ENCODE results near the gene TRAM2.

TRAM2 gene

DNA sequence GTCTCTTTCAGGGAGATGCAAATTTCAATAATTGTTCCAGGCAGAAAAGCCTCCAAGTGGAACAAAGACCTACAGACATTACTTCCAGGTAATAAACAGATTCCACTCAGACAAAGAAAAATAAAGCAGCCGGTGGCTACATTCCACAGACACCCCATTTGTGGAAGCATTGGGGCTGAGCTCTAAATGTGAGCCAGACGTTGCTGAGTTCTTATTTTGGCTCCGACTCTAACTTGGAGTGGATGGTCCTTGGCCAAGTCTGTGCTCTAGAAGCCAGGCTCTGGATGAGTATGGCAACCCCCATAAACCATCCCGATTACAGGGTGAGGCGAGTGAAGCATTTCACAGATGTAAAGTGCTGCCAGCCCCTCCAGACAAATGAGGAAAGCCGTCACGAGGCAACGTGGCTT lies 6.6 kb downstream of the TRAM2 start:
- no peak for DNase-seq (ENCODE audit: low read depth)

DNA sequence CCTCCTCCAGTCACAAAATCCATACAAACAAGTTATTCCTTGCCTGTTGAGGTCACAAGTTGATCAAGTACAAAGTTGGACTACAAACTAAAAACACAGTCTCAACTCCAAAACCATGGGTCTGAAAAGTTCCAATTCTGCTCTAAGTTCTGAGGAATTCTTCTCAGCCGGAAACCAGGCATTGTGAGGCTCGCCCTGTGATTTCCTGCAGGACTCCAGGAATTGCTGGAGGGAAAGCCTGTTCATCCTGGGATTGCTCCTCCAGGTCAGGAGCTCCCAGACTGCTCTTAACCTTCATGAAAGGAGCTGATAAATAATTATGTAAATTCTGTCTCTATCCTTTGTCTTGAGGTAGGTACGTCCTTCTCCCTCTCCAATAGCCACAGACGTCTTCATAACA lies 8.5 kb downstream of the TRAM2 start:
- no peak for DNase-seq (ENCODE audit: low read depth)

DNA sequence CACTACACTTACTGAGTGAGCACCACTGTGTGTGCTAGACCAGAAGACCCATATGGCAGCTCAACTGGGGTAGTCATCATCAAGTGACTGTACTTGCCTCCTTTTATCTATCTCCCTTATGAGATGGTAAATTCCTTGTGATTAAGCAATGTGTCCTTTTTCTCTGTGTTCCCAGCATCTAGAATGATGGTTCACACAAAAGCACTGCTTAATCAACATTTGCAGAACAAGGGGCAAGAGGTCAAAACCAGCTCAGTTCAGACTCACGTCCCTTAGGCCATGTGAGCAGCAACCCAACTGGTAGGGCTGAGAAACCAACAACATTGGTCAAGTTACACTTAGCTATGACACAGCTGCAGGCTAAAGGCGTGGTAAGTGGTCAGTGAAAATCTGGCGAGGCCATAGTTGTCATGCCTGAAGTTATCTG lies 10.0 kb downstream of the TRAM2 start:
- no peak for DNase-seq (ENCODE audit: low read depth)

DNA sequence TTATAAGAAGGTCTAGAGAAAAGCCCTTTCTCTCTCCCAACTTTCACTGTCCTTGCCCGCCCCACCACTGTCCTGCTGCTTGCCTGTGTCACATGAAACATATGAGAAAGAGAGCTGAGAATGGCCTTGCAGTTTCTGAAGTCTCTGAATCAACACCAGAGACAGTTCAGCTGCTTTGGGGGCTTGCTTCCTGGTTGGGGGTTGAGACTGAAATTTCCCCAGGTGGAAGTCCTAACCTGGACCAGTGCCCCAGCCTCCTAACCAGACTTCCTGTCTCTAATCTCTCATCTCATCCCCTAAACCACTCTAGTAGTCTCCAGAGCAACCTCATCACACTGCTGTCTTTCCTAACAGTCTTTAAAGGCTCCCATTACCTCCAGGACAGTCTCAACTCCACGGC lies 10.7 kb downstream of the TRAM2 start:
- DNase-seq (ENCODE audit: low read depth): no peak

DNA sequence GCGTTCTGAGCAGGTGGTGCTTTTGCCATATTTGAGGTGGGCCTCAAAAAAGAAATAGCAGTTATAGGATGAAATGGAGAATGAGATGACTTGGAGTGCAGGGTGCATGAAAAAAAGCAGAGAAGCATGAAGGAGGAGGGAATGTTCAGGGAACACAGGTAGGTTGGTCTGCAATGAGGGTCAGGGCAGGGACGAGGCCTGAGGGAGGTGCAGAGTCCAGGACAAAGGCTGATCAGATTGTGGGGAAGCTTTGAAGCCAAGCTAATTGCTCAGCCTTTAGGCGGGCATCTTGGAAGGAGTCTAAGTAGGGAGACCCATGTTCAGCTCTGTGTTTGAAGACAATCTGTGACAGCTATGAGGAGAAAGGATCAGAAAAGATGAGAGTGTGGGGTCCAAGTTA lies 12.0 kb downstream of the TRAM2 start:
- DNase-seq (ENCODE audit: low read depth): no peak

GRCh38 chr6:52562911-52563310 lies 13.9 kb downstream of the TRAM2 start:
- no peak for DNase-seq (ENCODE audit: low read depth)

DNA sequence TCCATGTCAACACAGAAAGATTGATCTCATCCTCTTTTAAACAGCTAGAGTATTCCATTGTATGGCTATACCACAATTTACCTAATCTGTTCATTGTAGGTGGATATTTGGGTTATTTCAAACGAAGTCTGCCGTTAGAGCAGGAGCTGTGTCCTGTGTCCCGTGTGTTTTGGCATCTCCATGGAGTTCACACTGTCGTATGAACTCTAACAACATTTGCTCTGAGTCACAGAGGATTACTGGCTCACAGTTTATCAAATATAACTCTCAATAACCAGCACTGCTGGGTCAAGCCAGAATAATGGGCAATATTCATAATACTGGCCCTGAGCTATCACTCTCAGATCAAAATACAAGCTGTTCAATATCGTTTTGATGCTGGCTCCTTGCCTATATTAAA lies 16.4 kb downstream of the TRAM2 start:
- no peak for DNase-seq (ENCODE audit: low read depth)

DNA sequence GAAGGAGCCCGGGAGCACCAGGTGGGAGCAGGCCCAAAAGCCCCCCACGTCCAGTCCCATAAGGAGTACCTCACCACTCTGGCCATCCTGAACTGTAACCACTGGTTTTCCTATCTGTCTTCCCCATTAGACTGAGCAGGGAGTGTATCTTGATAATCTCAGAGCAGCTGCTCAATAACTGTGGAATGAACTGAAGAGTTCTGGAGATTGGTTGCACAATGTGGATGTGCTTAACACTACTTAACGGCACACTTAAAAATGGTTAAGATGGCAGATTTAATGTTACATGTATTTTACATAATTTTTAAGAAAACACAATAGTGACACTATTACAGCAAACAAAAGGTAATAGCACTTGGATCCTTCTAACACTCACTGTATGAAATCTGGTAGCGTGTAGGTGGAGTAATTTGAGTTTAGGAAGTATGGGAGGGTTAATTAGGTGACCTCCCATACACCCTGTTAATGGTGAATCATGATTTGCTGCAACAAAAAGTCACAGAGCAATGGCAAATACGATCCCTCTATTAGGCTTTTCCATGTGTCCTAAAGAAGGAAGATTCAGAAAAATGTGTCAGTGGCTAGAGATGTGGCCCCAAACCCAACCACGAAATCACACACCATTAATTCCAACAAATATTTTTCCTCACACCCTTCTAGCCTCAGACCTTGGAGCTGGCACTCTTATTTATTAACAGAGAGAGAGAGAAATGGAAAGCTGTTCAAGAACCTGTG lies 18.4 kb downstream of the TRAM2 start:
- DNase-seq (ENCODE audit: low read depth): no peak

DNA sequence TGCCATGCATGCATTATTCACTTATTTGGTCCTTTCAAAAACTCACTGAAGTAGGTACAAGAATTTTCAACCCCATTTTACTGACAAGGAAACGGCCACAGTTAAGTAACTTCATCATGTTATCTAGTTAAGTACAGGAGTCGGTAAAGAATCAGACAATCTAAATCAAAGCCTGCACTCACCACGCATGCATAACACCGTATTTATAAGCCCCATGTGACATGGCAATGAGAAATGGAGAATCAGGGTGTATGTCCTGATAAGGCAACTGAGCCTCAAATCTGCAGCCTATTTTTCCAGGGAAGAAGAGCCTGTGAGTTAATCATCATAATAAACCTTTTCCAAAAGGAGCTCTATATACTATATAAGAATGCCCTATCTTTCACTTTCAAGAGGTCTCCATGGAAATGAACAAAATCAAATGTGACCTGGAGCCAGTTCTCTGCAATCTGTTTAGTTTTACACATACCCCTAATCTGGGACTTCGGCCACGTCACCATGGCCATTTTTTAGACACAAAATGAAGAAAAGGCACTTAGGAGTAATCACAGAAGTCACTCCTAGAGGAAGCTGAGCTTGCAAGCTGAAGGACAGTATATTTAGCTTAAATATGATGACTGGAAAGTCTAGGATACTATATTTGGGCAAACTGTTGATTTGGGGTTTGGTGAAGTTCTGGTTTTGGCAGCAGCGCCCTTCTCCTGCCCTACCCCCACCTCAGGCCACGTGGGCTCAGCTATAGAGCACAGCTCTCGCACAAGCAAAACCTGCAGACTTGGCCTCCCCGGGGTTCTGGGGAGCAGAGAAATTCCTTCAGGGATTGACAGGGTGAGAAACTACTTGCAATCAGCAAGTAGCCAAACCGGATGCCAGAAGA lies 19.2 kb downstream of the TRAM2 start:
- no peak for DNase-seq (ENCODE audit: low read depth)

DNA sequence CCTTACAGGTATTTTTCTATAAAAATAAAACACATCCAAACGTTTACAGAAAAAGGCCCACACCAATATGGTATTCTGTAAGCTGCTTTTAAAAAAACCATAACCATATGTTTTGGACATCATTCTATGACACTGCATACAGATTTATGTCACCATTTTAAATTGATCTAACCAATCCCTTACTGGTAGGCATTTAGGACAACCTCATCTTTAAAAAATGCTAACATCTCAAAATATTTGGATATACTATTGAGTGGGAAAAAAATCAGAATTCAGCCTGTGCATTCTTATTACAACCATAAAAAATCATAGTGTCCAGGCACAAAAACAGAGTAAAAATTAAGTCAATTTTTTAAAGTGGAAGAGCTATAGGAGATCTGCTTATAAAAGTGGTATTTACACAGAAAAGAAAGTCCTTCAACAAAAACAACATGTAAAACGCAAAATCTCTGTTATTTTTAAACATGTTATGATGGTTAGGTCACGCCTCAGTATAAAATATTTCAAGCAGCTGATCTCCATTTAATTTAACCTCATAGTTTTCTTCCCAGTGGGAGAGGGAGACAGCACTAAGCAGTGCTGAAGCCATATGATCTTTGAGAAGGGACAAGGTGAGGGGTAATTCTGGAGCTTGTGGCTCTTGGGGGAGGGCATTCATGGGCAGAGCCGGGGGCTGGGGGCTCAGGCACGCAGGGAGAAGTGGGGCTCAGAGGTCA lies 21.2 kb downstream of the TRAM2 start:
- DNase-seq (ENCODE audit: low read depth): no peak

GRCh38 chr6:52554684-52555280 lies 22.1 kb downstream of the TRAM2 start:
- no peak for DNase-seq (ENCODE audit: low read depth)

- DNase-seq (ENCODE audit: low read depth): no peak
Measured at GRCh38 chr6:52553719-52554118, 23.1 kb downstream of the TRAM2 start.

GRCh38 chr6:52553158-52553557 lies 23.7 kb downstream of the TRAM2 start:
- DNase-seq (ENCODE audit: low read depth): no peak

- no peak for DNase-seq (ENCODE audit: low read depth)
Measured at GRCh38 chr6:52552278-52552643, 24.6 kb downstream of the TRAM2 start.

DNA sequence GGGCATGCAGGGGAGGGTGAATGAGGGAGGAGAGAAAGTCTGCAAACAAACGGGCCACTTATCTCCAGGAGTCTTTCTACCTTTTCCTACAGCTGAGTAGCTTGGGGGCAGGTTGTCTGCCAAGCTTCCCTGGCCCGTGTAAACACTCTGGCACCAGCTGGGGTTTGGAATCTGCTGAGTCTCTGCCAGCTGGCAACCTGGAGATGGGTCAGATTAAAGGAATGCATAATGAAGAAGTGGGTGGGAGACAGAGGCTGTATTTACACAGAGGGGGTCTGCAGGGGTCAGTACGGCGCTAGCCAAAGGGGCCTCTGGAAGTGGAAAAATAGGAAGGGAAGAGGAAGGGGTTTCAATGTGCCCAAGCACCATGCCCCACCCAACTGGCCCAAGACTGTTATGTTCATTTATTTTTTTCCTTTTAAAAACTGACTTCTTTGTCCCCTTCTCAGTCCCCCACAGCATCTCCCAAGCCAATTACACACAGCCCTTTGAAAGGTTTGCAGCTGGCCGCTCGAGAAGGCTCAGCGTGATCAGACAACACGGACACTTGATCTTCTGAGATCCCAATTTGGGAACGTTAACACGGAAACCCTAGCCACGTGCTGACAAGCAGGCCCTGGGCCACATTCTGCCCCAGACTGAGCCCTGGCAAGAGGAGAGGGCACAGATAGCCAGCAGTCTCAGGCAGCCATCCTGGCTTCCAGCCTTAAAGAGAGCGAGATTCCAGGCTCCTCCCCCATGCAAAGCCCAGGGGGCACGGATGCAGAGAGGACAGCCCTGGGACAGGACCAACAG lies 25.2 kb downstream of the TRAM2 start:
- DNase-seq (ENCODE audit: low read depth): no peak

DNA sequence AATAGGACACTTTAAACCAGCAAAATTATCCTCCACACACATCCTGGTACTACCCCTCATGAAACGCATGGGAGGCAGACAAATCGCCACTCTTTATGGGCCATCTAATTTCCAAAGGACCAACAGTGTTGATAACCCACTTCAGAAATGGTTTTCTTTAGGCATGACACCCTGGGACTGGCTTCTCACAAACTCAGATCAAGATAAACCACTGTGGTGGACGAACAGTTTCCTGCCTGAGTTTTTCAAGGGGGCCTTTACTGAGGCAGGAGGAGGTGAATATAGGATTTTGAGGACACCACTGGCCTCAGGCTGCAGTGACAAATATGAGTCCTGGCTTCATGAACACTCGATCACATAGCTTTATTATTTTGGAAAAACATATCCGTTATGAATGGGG lies 26.0 kb downstream of the TRAM2 start:
- no peak for DNase-seq (ENCODE audit: low read depth)

- no peak for DNase-seq (ENCODE audit: low read depth)
Measured at GRCh38 chr6:52550014-52550575, 26.8 kb downstream of the TRAM2 start.

DNA sequence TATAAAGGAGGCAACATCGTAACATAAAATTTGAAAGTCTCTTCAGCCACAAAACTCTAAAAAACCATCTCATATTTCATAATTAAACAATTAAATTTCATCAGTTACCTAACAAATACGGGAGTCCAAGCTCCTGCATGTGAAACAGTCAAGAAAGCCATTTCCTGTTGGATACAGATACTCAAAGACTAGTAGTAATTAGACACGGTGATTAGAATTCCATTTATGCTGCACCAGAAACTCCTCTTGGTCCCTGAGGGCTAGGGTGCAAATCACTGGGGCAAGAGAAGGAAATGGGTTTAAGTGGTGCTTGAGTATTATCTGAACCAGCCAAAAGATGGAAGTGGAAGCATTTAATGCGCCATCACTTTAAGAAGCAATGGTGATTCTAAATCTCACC lies 27.4 kb downstream of the TRAM2 start:
- no peak for DNase-seq (ENCODE audit: low read depth)

DNA sequence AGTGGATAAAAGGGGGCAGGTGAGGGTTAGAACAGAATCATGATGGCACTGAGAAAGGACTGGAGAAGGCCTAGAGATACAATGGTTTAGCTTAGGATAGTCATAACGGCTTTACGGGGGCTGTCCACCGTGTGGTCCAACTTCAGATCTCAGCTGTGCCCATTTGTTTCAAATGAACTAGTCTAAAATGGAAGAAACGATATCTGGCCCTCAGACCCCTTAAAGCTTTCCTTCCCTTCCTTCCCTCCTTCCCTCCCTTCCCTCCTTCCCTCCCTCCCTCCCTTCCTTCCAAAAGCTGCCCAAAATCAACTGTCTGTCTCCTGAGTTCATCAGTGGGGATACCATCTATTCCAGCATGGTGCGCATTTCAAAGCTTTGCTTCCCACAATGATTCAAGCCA lies 27.9 kb downstream of the TRAM2 start:
- no peak for DNase-seq (ENCODE audit: low read depth)

GRCh38 chr6:52548353-52548713 lies 28.5 kb downstream of the TRAM2 start:
- no peak for DNase-seq (ENCODE audit: low read depth)

- no peak for DNase-seq (ENCODE audit: low read depth)
Measured at GRCh38 chr6:52547647-52548352, 29.1 kb downstream of the TRAM2 start.
